Stimulated activated CD8-positive, alpha-beta memory T cell treated with anti-CD3 and anti-CD28 coated beads, Interleukin-2, amount 100 ng/mL, for 1 hour (primary cell): ENCODE results near the gene CAMK1.

Experiments used
- DNase-seq, 2 donors: peaks; one replicate each; pipeline ENCODE4 v3.0.0-alpha.2; 2020; ENCODE audit warnings: low read depth in 2 of 2

Gene CAMK1

GRCh38 chr3:9743548-9743947 is 26.2 kb downstream of the CAMK1 start:
- DNase-seq = no peak

DNA sequence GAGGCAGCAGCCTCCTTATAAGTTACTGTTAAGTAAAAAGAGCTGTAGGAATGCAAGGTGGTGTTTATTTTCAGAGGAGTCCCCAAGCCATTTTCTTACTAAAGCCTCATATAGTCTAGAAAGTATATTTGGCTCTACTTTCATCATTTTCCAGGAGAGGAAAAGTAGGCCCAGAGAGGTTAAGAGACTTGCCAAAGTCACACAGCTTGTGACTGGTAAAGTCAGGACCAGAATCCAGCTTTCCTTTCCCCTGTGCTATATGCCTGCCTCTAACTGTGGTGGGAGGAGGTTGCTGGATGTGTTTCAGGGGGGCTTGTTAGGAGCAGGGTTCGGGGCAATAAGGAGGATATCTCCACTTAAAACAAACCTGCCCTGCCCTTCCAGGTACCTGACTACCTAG is 27.2 kb downstream of the CAMK1 start:
- no peak for DNase-seq

DNA sequence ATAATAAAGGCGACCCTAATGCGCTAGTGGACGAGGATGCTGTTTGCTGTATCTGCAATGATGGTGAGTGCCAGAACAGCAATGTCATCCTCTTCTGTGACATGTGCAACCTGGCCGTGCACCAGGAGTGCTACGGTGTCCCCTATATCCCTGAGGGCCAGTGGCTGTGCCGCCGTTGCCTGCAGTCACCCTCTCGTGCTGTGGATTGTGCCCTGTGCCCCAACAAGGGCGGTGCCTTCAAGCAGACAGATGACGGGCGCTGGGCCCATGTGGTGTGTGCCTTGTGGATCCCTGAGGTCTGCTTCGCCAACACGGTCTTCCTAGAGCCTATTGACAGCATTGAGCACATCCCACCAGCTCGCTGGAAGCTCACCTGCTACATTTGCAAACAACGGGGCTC is 30.6 kb downstream of the CAMK1 start:
- no peak for DNase-seq

DNA sequence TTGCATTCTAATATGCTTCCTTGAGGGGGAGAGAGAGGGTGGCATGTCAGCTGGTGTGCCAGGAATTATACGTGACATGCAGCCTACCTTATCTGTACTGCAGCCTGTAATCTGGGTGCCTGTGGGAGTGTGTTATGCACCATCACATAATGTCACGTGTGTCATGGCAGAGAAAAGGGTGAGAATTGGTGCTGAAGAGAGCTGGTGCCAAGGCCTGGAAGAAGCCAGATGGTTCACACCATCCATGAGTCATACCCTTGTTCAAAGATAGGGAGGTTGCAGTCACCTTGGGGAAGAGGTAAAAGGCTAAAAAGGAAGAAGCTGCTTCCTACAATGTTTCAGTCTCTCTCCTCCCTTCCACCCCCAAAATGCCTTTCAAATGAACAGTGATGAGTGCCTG is 32.9 kb downstream of the CAMK1 start:
- no peak for DNase-seq

DNA sequence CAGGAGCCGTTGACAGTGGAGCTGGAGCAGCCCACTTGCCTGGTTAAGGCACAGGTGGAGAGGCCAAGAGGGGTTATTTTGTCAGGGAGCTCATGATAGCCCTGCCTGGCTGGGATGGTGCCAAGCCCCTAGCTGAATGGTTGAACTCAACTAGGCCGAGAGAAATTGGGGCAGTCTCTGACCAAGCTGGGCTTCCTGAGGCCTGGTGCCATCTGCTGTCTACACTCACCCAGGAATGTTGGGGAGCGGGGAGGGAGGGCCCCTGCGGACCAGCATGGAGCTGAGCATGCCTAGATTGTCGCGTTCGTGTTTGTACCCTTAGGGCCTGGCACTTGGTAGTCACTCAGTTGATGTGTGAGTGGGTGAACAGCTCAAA is 37.0 kb downstream of the CAMK1 start:
- DNase-seq = no peak

- DNase-seq = peak in 1 of 2 donors; percentile 9
Observed at GRCh38 chr3:9732080-9732739, 37.5 kb downstream of the CAMK1 start.

- DNase-seq = peak; percentile 99
Observed at GRCh38 chr3:9731206-9732079, 38.3 kb downstream of the CAMK1 start, which contains the start of gene BRPF1. Gene BRPF1, plus strand, starts transcription at chr3:9731735. Its CDS starts 2,406 bp downstream, at chr3:9734141.

- DNase-seq = no peak
Observed at GRCh38 chr3:9730657-9731205, 39.0 kb downstream of the CAMK1 start.

DNA sequence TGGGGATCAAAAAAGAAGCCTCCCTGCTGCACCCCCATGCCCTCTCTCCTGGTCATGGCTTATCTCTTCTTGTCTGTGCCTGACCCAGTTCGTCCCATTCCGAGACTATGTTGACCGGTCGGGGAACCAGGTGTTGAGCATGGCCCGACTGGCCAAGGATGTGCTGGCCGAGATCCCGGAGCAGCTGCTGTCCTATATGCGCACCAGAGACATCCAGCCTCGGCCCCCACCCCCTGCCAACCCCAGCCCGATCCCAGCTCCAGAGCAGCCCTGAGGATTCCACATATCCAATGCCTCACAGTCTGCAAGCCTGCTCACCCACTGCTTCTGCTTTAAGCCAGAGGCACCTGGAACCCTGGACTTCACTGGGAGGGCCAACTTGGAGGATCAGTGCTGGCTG is 40.3 kb downstream of the CAMK1 start:
- DNase-seq = no peak

DNA sequence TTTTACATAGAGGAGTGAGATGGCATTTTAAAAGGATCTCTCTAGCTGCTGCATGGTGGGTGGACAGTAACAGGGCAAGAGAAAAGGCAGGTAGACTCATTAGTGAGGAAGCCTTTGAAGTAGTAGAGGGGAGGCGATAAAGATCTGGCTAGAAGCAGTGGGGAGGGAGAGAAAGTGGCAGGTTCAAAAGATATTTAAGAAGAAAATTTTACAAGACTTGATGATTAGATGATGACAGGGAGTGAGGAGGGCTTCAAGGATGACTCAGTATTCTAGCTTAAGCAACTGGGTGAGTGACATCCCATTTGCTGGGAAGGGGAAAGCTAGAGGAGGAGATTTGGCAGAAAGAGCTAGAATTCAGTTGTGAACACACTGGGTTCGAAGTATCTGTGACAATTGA is 42.0 kb downstream of the CAMK1 start:
- DNase-seq = no peak

GRCh38 chr3:9727041-9727595 is 42.6 kb downstream of the CAMK1 start:
- peak in 1 of 2 donors; percentile 28 for DNase-seq

- no peak for DNase-seq
Observed at GRCh38 chr3:9725775-9726515, 43.8 kb downstream of the CAMK1 start.

GRCh38 chr3:9721700-9722060 is 48.1 kb downstream of the CAMK1 start:
- DNase-seq = no peak

DNA sequence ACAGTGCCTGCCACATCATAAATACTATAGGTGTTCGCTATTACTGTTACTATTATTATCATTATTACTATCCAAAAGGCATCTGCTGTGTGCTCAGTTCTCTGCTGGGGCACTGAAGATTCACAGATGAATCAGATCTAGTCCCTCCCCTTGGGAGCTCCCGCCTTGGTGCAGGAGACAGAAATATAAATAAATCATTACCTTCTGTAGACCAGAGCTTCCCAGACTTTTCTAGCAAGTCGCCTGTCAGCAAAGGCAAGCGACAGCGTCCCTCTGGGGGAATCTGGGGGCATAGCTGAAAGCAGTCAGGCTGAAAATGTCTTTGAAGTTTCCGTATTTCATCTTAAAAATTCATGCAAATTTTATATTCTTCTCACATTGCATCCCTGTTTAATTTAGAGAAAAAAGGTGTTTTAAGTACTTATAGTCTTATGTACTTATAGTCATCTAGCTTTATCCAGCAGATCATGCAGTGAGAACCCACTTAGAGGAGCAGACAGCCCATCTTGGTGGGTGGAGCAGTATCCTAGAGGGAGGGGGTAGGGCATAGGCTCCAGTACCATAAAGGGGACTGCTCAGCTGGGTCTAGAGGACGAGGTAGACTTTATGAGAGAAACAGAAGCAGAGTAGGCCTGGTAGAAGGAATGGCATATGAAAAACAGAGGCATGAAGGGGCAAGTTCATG is 48.6 kb downstream of the CAMK1 start:
- DNase-seq = no peak

DNA sequence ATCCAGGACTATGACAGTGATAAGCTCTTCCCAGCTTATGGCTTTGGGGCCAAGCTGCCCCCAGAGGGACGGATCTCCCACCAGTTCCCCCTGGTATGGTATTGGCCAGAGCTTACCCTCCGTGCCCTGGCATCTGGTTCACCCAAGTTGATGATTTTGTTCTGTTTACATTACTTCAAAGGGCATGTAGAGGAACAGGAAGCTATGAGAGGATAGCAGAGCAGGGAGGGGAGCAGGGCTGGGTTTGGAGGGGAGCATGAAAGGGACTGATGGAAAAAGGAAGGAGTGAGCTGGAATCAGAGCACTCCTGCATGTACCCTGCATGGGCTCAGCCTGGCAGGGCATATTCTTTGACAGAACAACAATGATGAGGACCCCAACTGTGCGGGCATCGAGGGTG is 51.6 kb downstream of the CAMK1 start:
- no peak for DNase-seq

DNA sequence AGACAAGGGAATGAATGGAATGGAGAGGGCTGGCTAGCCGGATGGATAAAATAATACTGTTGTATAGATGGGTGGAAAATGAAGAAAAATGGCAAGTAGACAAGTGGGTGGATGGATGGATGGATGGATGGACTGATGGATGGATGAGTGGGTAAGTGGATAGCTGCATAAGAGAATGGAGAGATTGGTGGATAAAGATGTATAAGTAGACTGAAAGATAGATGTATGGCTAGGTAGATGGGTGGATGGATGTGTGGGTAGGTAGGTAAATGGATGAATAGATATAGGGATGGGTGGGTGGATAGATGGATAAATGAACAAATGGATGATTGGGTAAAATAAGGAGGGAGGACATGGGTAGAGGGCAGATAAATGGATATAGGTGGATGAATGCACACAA is 52.2 kb downstream of the CAMK1 start:
- DNase-seq = no peak

DNA sequence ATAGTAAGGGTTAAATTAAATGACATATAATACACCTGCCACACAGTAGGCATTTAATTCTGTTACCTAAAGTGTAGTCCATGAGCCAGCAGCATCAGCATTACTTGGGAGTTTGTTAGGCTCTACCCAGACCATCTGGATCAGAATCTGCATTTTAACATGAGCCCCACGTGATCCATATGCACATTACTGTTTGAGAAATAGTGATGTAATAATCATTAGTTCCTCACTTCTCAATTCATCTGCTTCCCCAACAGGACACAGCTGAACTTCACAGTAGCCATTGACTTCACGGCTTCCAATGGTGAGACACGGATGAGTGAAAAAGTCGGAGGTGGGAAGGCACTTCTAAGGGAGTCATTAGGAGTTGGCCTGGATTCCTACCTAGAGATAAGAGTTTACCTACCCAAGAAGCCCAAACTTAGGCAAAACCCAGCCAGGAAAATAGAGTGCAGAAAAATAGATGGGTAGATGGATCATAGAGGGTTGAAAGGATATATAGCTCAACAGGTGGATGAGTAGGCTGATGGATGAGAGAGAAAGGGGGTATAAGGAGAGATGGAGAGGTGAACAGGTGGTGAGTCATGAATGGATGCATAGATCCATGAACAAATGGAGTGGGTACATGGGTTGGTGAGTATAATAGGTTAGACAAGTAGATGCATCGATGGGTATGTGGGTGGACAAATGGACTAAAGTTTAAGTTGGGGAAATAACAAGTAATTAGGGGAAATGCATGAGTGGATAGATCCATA is 52.8 kb downstream of the CAMK1 start:
- DNase-seq = no peak

DNA sequence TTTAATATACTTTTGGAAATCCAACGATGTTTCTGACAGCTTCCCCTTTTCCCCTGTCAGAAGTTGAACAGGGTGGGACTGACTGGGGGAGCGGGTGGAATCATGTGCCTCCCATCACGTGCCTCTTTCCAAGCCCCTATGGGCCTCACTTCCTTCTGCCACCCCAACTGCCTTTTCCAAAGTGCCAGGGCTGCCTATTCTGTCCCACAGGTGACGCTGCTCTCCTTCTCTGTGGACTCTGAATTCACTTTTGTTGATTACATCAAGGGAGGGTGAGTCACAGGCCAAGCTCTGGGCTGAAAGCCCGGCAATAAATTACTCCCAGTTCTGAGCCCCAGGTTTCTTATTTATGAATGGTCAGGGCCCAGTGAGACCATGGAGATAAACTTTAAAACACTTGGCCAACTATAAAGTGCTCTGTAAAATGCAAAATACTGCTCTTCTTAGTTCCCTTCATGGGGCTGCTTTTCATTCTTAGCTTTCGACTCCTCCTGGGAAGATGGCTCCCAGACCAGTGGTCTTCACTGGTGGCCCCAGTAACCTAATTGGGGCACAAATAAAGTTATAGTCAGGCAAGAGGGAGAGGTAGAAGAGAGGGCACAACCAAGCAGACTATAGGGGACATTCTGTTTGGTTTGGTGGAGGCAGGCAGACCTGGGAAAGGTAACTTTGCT is 53.8 kb downstream of the CAMK1 start:
- no peak for DNase-seq

GRCh38 chr3:9715136-9715535 is 54.6 kb downstream of the CAMK1 start:
- DNase-seq = no peak

DNA sequence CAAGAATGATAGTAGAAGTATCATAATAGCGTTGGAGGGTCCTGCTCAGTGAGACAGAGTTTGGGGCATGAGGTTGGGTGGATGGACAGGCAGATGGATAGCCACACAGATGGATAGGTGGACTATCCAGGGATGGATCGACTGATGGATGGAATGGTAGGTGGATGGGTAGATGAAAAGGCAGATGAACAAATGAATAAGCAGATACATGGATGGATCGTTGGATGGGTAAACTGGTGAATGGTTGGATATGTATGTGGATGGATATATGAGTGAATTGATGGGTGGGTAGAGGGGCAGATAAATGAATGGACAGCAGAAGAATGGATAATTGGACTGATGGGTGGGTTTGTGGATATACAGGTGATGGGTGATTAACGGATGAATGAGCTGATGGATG is 56.6 kb downstream of the CAMK1 start:
- DNase-seq = no peak
